Upper lobe of right lung (tissue), 1 donor: ENCODE data around the gene BMPER. TPM values are rescaled to one million over a fixed set of nuclear protein-coding genes. Genes with fewer than 3 reads are reported as not detected.
A peak's percentile ranks its signal among the peaks of the same experiment; 100 is the strongest.

ENCODE experiments used
- ATAC-seq: fragments of 200-7000 bp; cut with Tn5 transposase; one replicate; pipeline ENCODE4 v1.9.1; 2020; ENCODE audit warnings: mild to moderate bottlenecking, moderate library complexity
- DNase-seq: peaks from one replicate; pipeline ENCODE4 v3.0.0-alpha.2; 2020
- H3K27ac ChIP-seq: fragments of 200-600 bp; one replicate; pipeline ENCODE4 v1.8.0; 2022
- H3K27me3 ChIP-seq: fragments of 200-600 bp; one replicate; pipeline ENCODE4 v1.8.0; 2022; ENCODE audit warnings: mild to moderate bottlenecking
- H3K36me3 ChIP-seq: fragments of 200-600 bp; one replicate; pipeline ENCODE4 v1.8.0; 2022
- H3K4me1 ChIP-seq: fragments of 200-600 bp; one replicate; pipeline ENCODE4 v1.8.0; 2022
- H3K4me3 ChIP-seq: fragments of 200-600 bp; one replicate; pipeline ENCODE4 v1.8.0; 2022; ENCODE audit warnings: mild to moderate bottlenecking
- H3K9me3 ChIP-seq: fragments of 200-600 bp; one replicate; pipeline ENCODE4 v1.8.0; 2022
- CTCF ChIP-seq: fragments of 200-600 bp; IDR thresholded peaks from one replicate; pipeline ENCODE4 v1.8.0; 2022; ENCODE audit warnings: antibody characterized with exemption
- intact Hi-C: fragments of 100-400 bp; cut with DNase I; formaldehyde crosslinking; loops from one replicate; pipeline ENCODE4 v1.11.0; 2022
- total RNA-seq: library from RNA; stranded (reverse); fragmentation: NEBNext Ultra II Directional; extraction: Animal tissue kit (Norgen Biotek cat#: 25700); gene quantifications from one replicate; pipeline ENCODE4 v1.2.1, GENCODE V29; 2021
- donor health status: DM: no; HTN: yes; CAD: no; lungs with severe emphysema.

The BMPER gene
- total RNA-seq, 1 donor from 2014 or later: 10.0 TPM

- H3K27ac ChIP-seq: no peak overlapping the region
- no peak for DNase-seq
- ATAC-seq: no peak
Observed at GRCh38 chr7:34066411-34066810, 161.1 kb downstream of the BMPER start.

GRCh38 chr7:34067005-34067778 lies 161.9 kb downstream of the BMPER start:
- DNase-seq: no peak
- Histone ChIP-seq H3K4me1 (peaks cover 9% of the 10 kb centered on the region), H3K27ac (no peak overlapping the region), H3K27me3 (no peaks in the 10 kb centered on the region), H3K4me3 (no peak overlapping the region), H3K36me3 (no peaks in the 10 kb centered on the region), H3K9me3 (no peaks in the 10 kb centered on the region)
- TF ChIP-seq CTCF: no peak
- peak; percentile 71 for ATAC-seq
- intact Hi-C loops: no loop called here

More at GRCh38 chr7:34066411-34066810, 161.1 kb downstream of the BMPER start:
- no peak for TF ChIP-seq CTCF
- no peaks in the 10 kb centered on the region for H3K9me3 ChIP-seq
- H3K4me3 ChIP-seq: no peak overlapping the region
- peaks cover 9% of the 10 kb centered on the region for H3K4me1 ChIP-seq
- no peaks in the 10 kb centered on the region for H3K27me3 ChIP-seq
- intact Hi-C loops: no loop called here
- no peaks in the 10 kb centered on the region for H3K36me3 ChIP-seq

DNA sequence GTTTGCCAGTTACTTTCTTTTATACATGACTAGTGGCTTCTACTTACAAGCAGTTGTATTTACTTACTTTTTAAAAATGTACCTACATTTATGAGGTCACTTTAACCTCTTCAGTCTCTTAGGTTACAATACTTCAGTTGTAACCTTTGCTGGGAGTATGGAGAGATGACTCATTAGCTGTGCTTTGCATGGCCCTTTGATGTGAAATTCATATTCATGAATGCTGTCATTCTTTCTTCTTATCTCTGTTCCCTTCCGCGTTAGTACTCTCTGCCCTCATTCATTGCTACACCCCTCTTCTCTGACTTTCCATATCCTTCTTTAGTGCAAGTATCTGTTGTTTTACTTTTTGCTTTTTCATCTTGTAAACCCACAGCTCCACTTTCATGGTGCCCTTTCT lies 164.3 kb downstream of the BMPER start:
- ATAC-seq: peak; percentile 49
- DNase-seq: no peak
- no peak for TF ChIP-seq CTCF
- H3K27me3 ChIP-seq: no peaks in the 10 kb centered on the region
- peaks cover 9% of the 10 kb centered on the region for H3K4me1 ChIP-seq
- H3K4me3 ChIP-seq: no peak overlapping the region
- H3K36me3 ChIP-seq: no peaks in the 10 kb centered on the region
- H3K9me3 ChIP-seq: no peaks in the 10 kb centered on the region
- intact Hi-C loops: no loop called here
- no peak overlapping the region for H3K27ac ChIP-seq

GRCh38 chr7:34070511-34071323 lies 165.4 kb downstream of the BMPER start:
- Histone ChIP-seq H3K4me1 (peaks cover 9% of the 10 kb centered on the region), H3K27me3 (no peaks in the 10 kb centered on the region), H3K36me3 (no peaks in the 10 kb centered on the region), H3K27ac (no peak overlapping the region), H3K4me3 (no peak overlapping the region), H3K9me3 (no peaks in the 10 kb centered on the region)
- intact Hi-C loops: no loop called here
- ATAC-seq: no peak
- no peak for TF ChIP-seq CTCF
- DNase-seq: no peak

DNA sequence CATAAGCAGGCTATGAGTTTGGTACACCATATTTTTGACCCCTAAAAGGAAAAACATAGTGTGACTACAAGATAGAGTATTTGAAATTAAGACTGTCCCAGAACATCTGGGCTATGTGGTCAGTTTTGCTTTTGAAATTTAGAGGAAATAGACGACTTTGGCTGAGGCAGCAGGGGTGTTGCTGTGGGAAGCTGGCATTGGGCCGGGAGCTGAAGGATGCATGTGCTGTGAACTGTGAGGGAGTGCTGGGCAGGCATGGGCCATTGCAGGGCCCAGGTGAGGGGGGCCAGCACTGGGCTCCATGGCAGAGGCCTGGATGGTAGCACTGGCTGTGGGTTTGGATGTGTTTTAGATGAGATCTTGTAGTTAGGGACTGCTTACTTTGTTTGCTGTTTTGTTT lies 168.3 kb downstream of the BMPER start:
- no peaks in the 10 kb centered on the region for H3K9me3 ChIP-seq
- peaks cover 9% of the 10 kb centered on the region for H3K4me1 ChIP-seq
- DNase-seq (no peak), ATAC-seq (peak; percentile 46)
- H3K27ac ChIP-seq: no peak overlapping the region
- no peaks in the 10 kb centered on the region for H3K27me3 ChIP-seq
- intact Hi-C loops: no loop called here
- no peaks in the 10 kb centered on the region for H3K36me3 ChIP-seq
- H3K4me3 ChIP-seq: no peak overlapping the region
- no peak for TF ChIP-seq CTCF
